HL-60 (cell line): ENCODE data around the gene NUBPL.

ENCODE experiments used
- GABPA ChIP-seq: IDR thresholded peaks from 2 replicates; pipeline ENCODE4 v1.6.1; 2012; ENCODE audit warnings: low read depth
- POLR2AphosphoS5 ChIP-seq: IDR thresholded peaks from 2 replicates; pipeline ENCODE4 v1.6.1; 2012; ENCODE audit warnings: low read depth
- TF ChIP-seq, protein P1 (sequence below): IDR thresholded peaks from 2 replicates; pipeline ENCODE4 v1.6.1; 2012; ENCODE audit warnings: low read depth; ENCODE audit not compliant: insufficient replicate concordance
- TF ChIP-seq, protein P2 (sequence below): IDR thresholded peaks from one replicate; pipeline ENCODE4 v1.5.1; 2011; ENCODE audit warnings: low read length, control low read depth, inconsistent platforms; ENCODE audit not compliant: insufficient read depth

GRCh38 chr14:31545328-31545727, 15.9 kb upstream of the NUBPL start:
- TF ChIP-seq, protein P1, sequence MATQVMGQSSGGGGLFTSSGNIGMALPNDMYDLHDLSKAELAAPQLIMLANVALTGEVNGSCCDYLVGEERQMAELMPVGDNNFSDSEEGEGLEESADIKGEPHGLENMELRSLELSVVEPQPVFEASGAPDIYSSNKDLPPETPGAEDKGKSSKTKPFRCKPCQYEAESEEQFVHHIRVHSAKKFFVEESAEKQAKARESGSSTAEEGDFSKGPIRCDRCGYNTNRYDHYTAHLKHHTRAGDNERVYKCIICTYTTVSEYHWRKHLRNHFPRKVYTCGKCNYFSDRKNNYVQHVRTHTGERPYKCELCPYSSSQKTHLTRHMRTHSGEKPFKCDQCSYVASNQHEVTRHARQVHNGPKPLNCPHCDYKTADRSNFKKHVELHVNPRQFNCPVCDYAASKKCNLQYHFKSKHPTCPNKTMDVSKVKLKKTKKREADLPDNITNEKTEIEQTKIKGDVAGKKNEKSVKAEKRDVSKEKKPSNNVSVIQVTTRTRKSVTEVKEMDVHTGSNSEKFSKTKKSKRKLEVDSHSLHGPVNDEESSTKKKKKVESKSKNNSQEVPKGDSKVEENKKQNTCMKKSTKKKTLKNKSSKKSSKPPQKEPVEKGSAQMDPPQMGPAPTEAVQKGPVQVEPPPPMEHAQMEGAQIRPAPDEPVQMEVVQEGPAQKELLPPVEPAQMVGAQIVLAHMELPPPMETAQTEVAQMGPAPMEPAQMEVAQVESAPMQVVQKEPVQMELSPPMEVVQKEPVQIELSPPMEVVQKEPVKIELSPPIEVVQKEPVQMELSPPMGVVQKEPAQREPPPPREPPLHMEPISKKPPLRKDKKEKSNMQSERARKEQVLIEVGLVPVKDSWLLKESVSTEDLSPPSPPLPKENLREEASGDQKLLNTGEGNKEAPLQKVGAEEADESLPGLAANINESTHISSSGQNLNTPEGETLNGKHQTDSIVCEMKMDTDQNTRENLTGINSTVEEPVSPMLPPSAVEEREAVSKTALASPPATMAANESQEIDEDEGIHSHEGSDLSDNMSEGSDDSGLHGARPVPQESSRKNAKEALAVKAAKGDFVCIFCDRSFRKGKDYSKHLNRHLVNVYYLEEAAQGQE: no peak
- TF ChIP-seq POLR2AphosphoS5 (no peak), GABPA (no peak)
- TF ChIP-seq, protein P2, sequence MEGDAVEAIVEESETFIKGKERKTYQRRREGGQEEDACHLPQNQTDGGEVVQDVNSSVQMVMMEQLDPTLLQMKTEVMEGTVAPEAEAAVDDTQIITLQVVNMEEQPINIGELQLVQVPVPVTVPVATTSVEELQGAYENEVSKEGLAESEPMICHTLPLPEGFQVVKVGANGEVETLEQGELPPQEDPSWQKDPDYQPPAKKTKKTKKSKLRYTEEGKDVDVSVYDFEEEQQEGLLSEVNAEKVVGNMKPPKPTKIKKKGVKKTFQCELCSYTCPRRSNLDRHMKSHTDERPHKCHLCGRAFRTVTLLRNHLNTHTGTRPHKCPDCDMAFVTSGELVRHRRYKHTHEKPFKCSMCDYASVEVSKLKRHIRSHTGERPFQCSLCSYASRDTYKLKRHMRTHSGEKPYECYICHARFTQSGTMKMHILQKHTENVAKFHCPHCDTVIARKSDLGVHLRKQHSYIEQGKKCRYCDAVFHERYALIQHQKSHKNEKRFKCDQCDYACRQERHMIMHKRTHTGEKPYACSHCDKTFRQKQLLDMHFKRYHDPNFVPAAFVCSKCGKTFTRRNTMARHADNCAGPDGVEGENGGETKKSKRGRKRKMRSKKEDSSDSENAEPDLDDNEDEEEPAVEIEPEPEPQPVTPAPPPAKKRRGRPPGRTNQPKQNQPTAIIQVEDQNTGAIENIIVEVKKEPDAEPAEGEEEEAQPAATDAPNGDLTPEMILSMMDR: no peak
